Activated gamma-delta T cell treated with anti-CD3 and anti-CD28 coated beads, Interleukin-2, amount 50 U/mL, for 16 hours (primary cell): Measurements from ENCODE around the gene RHBDL1.
A peak's percentile ranks its signal among the peaks of the same experiment; 100 is the strongest.

Experiments
- DNase-seq: peaks from one replicate; pipeline ENCODE4 v3.0.0-alpha.2; 2020; ENCODE audit warnings: low read depth

Gene RHBDL1

DNA sequence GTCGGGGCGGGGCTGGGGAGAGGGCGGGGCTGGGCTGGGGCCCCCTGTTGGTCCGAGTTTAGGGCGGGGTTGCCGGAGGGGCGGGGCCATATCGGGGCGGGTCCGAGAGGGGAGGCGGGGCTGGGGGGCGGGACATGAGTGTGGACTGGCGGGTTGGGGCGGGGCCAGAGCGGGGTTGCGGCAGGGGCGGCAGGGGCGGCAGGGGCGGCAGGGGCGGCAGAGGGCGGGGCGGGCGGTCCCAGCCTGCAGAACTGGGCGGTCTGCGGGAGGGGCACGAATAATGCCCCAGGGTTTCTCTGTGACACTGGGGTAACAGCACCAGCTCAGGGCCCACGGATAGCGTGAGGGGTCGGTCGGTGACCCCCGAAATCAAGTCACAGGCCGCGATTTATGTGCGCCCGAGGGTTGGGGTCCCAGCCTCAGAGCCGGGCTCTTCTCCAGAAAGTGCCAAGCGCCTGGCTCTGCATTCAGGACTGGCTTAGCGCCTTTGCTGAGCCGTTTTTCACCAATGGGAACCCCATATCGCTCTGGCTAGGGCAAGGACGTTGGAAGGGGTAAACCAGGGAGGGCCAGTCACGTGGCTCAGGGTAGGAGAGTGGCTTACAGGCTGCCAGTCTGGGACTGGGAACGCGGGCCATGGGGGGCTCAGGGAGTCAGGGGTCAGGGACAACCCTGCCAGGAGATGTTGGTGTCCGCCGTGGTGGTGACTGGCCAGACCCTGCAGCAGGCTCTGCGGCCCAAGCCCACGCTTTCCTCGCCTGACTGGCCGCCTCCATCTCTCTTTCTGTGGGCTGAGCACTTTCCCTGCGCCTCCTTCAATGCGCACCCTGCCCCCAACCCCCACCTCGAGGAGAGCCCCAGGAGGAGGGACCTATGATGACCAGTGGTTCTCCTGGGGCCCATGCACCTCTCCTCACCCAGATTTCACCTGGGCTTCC is 38.1 kb upstream of the RHBDL1 start:
- DNase-seq: peak; percentile 77

DNA sequence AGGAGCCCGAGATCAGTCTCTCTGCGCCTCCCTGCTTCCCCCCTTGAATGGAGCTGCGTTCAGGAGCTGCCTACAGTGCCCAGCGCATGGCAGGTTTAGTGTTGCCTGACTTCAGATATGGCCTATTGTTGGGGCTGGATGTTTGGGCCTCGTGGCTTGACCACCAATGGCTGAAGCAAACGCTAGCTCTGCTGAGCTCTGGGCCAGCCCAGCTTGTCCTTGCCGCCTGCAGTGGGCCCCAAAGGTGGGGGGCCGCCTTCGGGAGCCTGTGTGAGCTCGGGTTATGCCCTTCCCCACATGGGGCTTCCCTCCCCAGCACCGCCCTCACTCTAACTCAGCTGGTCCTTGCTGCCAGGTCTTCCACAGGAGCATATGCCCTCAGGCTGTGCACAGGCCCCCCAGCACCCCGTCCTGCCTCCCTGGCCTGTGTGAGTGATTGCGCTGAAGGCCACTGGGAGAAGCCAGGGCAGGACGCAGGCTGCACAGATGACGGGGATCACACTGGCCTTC is 37.4 kb upstream of the RHBDL1 start:
- no peak for DNase-seq

DNA sequence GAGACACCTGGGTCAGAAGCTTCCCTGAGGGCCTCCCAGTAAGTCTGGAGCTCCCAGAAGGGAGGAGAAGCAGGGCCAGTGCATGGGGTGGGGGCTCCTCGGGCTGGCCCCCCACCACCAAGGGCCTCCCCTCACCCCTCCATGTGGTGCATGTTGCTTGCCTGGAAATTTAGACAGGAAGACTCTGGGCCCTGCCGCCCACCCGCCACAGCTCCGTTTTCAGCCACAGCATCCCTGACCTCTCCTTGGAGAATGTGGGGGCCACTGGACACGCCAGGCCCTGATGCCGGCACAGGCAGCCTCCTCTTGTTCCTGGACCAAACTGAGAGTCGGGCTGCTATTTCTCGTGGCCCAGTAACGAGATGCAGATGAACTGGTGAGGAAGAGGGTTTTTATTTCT is 36.6 kb upstream of the RHBDL1 start:
- DNase-seq: no peak

DNA sequence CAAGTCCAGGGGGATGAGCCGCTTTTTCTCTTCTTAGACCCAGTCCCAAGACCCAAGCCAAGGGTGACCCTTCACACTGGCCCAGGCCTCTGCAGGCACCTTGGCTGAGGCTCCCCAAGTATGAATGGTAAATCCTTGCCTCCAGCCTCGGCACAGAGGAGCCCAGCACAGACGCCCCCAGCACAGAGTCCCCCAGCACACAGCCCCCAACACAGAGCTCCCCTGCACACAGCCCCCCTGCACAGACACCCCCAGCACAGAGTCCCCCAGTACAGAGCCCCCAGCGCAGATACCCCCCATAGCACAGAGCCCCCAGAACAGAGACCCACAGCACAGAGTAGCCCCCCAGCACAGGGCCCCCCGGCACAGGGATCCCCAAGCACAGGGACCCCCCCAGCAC is 34.9 kb upstream of the RHBDL1 start:
- DNase-seq: no peak

DNA sequence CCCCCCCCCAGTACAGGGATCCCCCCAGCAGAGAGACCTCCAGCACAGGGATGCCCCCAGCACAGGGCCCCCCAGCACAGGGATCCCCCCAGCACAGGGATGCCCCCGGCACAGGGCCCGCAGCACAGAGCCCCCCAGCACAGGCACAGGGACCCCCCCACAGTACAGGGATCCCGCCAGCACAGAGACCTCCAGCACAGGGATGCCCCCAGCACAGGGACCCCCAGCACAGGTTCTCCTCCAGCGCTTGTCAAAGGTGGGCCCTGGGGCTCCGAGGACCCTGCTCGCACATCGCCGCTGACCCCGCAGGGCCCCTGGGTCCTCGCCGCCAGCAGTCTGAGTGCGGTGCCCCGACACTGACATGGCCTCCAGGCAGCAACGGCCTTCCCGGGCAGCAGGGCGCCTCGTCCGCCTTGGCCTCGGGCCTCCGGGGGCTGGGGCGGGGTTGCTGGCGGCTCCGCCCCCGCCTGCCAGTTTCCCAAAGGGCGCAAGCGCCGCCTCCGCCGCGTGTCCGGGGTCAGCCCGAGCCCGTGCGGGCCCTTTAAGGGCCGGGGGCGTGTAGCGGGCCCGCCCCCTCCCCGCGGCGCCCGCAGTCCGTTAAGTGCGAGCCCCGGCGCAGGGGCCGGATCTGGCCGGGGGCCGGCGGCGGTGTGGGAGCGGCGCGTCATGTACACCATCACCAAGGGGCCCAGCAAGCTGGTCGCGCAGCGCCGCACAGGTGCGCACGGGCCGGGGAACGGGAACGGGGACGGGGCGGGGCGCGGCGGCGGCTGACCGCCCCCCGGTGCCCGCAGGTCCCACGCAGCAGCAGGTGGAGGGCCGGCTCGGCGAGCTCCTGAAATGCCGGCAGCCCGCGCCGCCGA is 33.9 kb upstream of the RHBDL1 start, which contains the start of gene MCRIP2:
MCRIP2 (plus strand) TSS at position 503 of the 863 bp plus-strand sequence; CDS start at position 667, 164 bp downstream.
- peak; percentile 37 for DNase-seq

DNA sequence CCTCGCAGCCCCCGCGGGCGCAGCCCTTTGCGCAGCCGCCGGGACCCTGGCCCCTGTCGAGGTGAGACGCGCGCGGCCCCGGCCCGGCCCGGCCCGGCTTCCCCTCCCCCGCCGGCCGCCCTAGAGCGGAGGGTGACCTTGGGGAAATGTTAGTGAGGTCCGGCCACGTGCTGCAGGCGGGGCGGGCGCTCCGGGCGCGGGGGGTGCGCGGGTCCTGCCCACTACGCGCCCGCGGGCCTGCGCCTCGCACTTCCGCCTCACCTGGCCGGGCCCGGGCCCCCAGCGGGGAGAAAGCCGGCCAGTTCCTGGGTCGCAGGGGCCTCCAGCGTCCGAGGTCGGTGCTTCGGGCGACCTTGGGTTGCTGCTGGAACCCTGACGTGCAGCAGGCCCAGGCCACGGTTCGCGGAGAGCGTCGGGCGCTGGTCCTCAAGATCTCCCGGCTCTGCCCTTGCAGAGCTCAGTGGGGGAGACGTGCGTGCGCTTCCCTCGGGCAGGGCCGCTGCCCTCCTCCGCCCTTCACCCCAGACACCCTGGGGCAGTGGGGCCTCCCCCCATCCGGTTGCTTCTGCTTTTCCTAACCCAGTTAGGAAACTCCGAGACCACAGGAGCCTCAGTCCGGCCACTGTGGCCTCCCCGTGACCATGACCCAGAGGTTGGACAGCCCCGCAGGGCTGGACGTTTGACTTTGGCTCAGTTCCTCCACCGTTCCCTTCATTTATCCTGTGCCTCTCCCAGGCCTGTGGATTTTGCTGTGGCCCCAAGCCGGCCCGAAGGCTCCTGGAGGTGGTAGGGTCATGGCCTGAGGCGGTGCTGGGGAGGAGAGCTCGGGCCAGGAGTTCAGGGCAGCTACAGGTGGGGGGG is 33.1 kb upstream of the RHBDL1 start:
- no peak for DNase-seq

DNA sequence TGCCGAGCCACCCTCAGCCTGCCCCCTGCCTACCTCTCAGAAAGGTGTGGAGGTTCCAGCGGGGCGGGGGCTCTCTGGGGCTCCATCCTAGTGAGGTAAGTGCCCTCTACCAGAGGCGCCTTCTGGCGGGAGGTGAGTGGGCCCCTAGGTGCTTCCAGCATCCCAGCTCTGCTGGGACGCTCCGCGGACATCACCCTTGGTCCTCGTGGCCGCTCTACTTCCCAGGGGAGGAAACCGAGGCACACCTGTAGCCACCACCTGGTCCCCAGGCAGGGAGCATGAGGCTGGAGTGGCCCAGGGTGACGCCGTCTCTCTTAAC is 32.5 kb upstream of the RHBDL1 start:
- DNase-seq: no peak

DNA sequence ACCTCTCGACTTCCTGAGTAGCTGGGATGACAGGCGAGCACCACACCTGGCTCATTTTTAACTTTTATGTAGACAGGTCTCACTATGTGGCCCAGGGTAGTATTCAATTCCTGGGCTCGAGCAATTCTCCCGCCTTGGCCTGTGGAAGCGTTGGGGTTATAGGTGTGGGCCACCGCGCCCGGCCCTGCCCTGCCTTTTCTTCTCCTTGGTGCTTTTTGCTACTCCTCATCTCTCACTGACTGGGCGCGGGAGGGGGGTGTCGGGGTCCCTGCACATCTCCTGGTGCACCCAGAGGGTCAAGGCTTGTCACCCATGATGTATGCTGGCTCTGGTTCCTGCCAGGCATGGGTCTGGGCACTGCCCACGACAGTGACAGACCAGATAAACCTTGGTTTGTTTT is 30.9 kb upstream of the RHBDL1 start:
- no peak for DNase-seq

DNA sequence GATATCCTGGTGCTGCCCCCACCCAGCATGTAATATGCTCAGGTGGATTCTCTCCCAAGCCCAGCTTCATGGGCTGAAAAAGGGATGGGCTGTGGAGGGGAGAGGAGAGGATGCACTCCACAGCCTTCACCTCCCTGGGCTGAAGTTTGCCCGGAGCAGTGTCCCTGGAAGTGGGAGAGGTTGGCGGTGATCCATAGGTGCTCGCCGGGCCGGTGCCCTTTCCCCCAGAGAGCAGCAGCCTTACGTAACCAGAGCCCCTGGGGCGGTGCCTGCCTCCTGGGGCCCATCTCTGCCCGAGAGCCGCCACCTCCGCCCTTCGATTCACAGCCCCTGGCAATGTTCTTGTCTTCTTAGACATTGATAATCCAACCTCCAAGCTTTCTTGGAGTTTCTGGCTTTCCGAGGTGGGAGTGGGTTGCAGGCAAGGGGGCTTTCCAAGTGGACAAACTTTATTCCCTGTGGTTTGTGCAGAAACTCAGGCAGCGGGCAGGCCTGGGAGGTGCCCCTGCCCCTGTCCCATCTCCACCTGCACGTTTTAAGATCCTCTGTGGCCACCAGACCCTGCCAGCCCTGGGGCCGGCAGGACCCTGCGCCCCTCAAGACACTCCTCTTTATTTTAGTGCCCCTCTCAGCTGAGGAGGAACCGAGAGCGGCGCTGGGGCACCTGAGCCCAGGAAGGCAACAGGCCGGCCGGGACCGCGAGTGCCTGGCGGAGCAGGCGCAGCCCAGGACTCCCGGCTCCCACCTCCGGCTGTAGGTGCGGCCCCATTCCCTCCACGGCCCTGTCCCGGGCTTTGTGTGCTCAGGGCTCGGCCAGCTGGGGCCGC is 29.4 kb upstream of the RHBDL1 start:
- no peak for DNase-seq

DNA sequence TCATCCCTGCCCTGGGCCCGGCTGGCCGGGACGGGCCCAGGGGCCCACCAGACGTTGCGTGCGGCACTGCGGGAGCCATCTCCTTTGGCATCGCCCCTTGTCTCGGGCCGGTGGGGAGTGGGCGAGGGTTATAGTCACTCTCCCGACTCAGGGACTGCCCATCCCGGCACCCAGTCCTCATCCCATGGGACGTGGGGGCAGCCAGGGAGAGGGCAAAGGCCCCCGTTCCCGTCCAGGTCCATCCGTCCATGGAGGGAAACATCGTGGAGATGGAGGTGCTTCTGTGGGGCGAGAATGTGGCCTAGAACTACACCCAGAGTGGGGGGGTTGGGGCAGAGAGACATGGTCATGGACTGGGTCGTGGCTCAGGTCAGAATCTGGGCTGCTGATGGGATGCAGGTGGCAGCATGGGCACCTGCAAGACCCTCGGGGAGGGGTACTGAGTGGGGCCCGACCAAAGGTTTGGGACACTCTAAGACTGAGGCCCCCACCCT is 28.7 kb upstream of the RHBDL1 start:
- DNase-seq: no peak

DNA sequence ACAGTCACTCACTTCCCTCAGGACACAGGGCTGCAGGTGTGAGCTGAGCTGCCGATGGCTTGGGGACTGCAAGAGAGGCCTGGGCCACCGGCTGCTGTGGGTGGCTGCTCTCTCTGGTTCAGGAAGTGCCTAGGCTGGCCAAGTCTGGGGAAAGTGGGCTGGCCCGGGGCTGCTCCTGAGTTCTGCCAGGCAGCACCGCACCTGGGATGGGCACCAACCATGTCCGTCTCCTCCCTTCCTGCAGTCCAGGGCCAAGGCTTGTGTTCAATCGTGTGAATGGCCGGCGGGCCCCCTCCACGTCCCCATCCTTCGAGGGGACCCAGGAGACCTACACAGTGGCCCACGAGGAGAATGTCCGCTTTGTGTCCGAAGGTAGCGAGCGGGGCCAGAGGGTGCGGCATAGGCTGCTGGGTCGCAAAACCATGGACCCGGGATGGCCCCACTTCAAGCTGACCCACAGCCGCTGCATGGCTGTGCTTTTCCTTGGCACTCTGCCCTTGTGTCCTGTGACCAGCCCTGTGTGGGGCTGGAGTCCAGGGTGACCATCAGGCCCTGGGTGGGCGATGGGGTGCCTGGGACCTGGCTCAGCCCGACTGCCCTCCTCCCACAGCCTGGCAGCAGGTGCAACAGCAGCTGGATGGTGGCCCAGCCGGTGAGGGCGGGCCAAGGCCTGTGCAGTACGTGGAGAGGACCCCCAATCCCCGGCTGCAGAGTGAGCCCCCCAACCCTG is 28.1 kb upstream of the RHBDL1 start:
- DNase-seq: no peak

DNA sequence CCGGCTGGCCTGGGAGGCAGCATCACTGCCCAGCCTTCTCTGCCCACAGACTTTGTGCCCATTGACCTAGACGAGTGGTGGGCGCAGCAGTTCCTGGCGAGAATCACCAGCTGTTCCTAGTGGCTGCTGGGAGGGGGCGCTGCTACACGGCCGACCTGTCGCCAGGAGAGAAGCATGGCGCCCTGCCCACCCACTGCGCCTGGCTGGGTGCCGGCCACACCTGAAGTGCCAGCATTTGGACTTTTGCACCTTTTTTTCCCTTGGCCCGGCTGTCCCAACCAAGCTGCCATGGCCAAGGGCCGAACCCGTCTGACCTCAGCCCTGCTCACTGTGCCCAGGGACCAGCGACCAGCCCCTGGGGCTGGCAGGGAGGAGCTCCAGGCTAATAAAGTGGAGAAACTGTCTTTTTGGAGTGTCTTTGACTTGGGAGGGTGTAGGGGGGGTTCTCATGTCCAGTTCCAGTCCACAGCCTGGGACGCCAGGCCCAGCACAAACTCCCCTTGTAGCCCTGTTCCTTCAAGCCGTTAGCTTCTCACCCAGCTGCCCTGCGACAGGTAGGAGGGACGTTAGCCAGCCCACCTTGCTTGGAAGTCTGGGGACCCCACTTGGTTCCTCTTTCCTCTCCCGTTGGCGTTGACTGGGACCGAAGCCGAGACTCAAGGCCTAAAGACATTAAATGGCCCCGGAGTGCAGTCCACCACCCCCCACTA is 27.2 kb upstream of the RHBDL1 start:
- no peak for DNase-seq

DNA sequence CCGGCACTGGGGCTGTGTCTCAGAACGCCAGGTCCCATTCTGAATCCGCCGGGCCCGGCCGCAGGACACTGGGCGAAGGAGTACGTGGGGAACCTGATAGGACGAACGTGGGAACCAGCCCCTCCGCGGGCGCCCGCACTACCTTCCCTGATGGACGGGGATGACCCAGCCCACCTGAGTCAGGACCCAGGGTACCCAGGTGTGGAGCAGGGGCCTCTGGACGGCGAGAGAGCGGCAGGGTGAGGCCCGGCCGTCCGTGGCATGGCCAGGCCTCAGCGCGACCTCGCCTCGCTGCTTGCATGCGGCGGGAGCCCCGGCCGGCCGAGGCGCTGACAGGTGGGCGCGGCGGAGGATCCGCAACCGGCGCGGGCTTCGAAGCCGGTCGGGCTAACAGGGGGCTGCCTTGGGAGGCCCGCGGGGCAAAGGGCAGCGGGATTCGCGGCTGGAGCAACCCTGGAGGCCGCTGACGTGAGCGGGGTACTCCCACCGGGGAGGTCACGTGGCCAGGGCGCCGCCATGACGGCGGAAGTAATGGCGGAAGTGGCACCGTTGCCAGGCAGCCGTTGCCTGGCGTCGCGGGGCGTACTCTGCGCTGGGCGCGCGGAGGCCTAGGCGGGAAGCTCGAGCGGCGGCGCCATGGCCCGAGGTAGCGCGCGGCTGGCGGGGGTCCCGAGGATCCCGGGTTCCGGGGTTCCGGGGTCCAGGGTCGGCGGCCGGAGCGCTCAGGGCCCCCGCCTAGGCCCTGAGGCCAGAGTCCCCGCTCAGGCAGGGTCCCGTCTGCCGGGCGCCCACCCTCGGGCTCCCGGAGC is 26.5 kb upstream of the RHBDL1 start, which contains the start of gene WDR90:
WDR90 (plus strand) TSS at position 585 of the 809 bp plus-strand sequence; CDS start at position 637, 52 bp downstream.
- peak; percentile 88 for DNase-seq

DNA sequence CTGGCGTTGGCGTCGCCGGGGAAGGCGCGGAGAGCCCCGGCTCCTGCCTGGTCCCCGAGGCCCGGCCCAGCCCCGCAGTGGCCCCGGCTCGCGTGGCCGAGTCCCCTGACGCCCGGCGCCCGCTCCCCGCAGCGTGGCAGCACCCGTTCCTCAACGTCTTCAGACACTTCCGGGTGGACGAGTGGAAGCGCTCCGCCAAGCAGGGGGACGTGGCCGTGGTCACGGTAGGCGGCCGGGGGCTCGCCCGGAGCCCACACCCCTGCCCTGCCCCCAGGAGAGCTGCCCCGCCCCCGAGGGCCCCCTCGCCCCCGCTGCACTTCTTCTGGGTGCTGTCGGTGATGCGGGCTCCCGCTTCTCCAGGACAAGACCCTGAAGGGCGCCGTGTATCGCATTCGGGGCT is 25.8 kb upstream of the RHBDL1 start:
- no peak for DNase-seq

DNA sequence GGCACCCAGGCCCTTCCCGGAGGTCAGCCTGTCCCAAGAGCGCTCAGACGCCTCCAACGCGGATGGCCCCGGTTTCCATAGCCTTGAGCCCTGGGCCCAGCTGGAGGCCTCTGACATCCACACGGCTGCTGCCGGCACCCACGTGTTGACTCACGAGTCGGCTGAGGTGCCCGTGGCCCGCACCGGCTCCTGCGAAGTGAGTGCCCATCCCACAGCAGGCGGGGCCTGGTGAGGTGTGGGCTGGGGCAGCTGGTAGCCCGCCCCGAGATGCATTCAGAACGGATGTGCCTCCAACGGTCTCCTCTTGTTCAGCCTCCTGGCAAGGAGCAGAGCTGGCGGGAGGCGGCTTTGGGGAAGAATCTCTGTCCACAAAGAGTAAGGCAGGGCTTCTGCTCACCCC is 23.6 kb upstream of the RHBDL1 start:
- no peak for DNase-seq

DNA sequence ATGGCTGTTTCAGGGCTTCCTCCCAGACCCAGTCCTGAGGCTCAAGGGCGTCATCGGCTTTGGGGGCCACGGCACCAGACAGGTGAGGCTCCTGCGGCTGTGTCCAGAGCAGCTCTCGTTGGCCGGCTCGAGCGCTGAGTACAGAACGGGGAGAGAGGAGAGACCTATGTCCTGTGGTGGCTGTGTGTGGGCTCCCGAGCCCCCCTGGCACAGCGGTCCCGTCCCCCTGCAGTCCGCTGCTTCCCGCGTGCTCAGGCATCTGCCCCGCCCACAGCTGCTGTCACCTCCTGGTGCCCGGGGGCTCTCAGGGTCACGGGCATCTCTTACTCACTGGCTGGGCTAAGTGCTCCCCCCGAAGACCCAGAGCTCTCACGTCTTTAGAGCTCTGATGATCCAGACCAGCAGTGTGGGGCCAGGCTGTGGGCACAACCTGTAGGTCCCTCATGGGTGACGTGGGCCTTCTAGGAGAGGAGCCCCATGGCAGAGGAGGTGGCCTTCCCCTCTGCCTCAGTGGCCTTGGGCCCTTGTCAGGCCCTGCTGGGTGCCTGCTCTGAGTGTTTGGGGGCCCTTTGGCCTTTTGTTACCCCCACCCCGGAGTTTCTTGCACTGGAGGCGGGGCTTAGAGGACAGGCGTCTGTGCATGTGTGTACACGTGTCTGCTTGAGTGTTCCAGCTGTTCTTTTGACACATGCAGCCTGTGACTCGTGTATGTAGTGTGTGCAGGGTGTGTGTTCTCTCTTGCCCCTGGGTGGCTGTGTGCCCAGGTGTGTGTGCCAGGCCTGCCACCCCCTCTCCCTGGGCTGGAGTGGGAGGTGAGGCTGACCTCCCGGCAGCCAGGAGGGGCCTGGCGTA is 22.8 kb upstream of the RHBDL1 start:
- DNase-seq: no peak

DNA sequence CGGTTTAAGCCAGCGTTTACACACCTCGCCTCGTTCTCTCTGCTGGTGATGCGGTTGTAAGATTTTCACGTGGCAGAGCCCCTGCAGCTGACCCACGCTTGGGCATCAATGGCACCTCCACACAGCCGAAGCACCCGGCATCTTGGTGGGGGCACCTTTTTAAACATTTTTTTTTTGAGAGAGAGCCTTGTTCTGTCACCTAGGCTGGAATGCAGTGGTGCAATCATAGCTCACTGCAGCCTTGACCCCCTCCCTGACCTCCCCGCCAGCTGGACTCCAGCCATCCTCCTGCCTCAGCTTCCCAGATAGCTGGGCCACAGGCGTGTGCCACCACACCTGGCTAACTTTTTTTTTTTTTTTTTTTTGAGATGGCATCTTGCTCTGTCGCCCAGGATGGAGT is 21.4 kb upstream of the RHBDL1 start:
- DNase-seq: no peak

DNA sequence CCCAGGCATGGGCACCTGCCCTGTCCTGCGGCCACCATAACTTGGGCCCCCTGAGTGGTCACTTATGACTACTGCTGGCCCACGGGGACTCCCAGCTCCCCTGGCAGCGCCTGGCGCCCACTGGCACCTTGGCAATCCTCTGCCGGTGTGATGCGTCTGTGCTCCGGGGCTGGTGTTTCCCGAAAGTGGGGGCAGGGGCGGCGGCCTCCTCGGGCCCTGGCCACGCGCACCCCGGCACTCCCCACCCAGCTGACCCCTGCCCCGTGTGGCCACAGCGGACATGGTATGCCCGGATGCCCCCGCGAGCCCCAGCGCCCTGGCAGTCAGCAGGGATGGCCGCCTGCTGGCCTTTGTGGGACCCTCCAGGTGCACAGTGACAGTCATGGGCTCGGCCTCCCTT is 18.0 kb upstream of the RHBDL1 start:
- no peak for DNase-seq
